ENCODE results near the gene APOL5. TPM values are rescaled to one million over a fixed set of nuclear protein-coding genes. Genes with fewer than 3 reads are reported as not detected.

The APOL5 gene
- total and polyA plus RNA-seq, 8 donors: 0.07 TPM; not detected in 7

DNA sequence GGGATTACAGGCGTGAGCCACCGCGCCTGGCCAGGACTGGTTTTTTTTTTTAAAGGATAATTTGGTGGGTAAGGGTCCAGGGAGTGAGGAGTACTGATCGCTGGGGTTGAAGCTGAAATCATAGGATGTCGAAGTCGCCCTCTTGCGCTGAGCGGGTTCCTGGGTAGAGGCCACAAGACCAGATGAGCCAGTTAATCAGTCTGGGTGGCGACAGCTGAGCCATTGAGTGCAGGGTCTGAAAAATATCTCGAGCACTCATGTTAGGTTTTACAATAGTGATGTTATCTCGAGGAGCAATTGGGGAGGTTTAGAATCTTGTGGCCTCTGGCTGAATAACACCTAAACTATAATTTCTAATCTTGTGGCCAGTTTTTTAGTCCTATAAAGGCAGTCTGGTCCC, 7.8 kb downstream of the APOL5 start:
- no peaks in the 10 kb centered on the region for H3K27me3 ChIP-seq
- no peaks in the 10 kb centered on the region for H3K4me1 ChIP-seq
- WGBS, 2 donors: 87% methylated on average over 11 of the region's 11 CpGs
- DNase-seq (no peak), FAIRE-seq (no peak), ATAC-seq (no peak)
- no peaks in the 10 kb centered on the region for H3K9me3 ChIP-seq
- no peak overlapping the region for H3K4me3 ChIP-seq
- no peak overlapping the region for H3K27ac ChIP-seq
- intact Hi-C loops (cut with DNase I): no loop called here
- H3K36me3 ChIP-seq: no peaks in the 10 kb centered on the region
- TF ChIP-seq, protein P1, sequence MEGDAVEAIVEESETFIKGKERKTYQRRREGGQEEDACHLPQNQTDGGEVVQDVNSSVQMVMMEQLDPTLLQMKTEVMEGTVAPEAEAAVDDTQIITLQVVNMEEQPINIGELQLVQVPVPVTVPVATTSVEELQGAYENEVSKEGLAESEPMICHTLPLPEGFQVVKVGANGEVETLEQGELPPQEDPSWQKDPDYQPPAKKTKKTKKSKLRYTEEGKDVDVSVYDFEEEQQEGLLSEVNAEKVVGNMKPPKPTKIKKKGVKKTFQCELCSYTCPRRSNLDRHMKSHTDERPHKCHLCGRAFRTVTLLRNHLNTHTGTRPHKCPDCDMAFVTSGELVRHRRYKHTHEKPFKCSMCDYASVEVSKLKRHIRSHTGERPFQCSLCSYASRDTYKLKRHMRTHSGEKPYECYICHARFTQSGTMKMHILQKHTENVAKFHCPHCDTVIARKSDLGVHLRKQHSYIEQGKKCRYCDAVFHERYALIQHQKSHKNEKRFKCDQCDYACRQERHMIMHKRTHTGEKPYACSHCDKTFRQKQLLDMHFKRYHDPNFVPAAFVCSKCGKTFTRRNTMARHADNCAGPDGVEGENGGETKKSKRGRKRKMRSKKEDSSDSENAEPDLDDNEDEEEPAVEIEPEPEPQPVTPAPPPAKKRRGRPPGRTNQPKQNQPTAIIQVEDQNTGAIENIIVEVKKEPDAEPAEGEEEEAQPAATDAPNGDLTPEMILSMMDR (IDR thresholded peaks at IDR 0.05): no peak

DNA sequence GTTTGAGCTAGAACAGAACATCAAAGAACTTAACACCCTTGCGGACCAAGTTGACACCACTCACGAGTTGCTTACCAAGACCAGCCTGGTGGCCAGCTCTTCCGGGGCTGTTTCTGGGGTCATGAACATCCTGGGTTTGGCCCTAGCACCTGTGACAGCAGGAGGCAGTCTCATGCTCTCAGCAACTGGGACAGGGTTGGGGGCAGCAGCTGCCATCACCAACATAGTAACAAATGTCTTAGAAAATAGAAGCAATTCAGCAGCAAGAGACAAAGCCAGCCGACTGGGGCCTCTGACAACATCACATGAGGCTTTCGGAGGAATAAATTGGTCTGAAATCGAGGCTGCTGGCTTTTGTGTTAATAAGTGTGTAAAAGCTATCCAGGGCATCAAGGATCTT, 8.7 kb downstream of the APOL5 start:
- no peak for DNase-seq
- Histone ChIP-seq H3K4me1 (no peaks in the 10 kb centered on the region), H3K9me3 (no peaks in the 10 kb centered on the region), H3K36me3 (no peaks in the 10 kb centered on the region), H3K27me3 (no peaks in the 10 kb centered on the region), H3K4me3 (no peak overlapping the region), H3K27ac (no peak overlapping the region)
- WGBS, 2 donors: 81 to 84% methylated on average over 6 of the region's 6 CpGs
- ATAC-seq: no peak
- intact Hi-C loops (cut with DNase I): no loop called here
- FAIRE-seq: no peak
- TF ChIP-seq, protein P1 (IDR thresholded peaks at IDR 0.05): no peak

DNA sequence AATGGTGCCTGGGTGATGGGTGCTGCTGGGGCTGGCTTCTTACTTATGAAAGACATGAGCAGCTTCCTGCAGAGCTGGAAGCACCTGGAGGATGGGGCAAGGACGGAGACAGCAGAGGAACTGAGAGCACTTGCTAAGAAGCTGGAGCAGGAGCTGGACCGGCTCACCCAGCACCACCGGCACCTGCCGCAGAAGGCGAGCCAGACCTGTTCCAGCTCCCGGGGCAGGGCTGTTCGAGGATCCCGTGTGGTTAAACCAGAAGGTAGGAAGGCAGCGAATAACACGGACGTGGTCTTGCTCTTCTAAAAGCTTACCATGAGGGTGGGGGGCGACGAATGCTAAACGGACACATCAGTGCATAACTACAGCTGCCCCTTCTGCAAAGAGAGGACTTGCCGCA, 9.3 kb downstream of the APOL5 start:
- 84 to 86% methylated on average over 15 of the region's 15 CpGs for WGBS, 2 donors
- Histone ChIP-seq H3K4me1 (no peaks in the 10 kb centered on the region), H3K27me3 (no peaks in the 10 kb centered on the region), H3K36me3 (no peaks in the 10 kb centered on the region), H3K27ac (no peak overlapping the region), H3K4me3 (no peak overlapping the region), H3K9me3 (no peaks in the 10 kb centered on the region)
- no peak for DNase-seq
- intact Hi-C loops (cut with DNase I): no loop called here
- FAIRE-seq: no peak
- no peak for ATAC-seq
- TF ChIP-seq, protein P1 (IDR thresholded peaks at IDR 0.05): no peak

GRCh38 chr22:35727436-35727835, 9.8 kb downstream of the APOL5 start:
- Histone ChIP-seq H3K27ac (no peak overlapping the region), H3K27me3 (no peaks in the 10 kb centered on the region), H3K4me3 (no peak overlapping the region), H3K4me1 (no peaks in the 10 kb centered on the region), H3K36me3 (no peaks in the 10 kb centered on the region), H3K9me3 (no peaks in the 10 kb centered on the region)
- no peak for DNase-seq
- WGBS, 2 donors: 76 to 79% methylated on average over 11 of the region's 11 CpGs
- intact Hi-C loops (cut with DNase I): no loop called here
- no peak for FAIRE-seq
- TF ChIP-seq, protein P1 (IDR thresholded peaks at IDR 0.05): no peak
- no peak for ATAC-seq

- no peaks in the 10 kb centered on the region for H3K27me3 ChIP-seq
- 60 to 66% methylated on average over 12 of the region's 12 CpGs for WGBS, 2 donors
These were observed 11.1 kb downstream of the APOL5 start for GRCh38 chr22:35728639-35729308.

More at GRCh38 chr22:35728639-35729308, 11.1 kb downstream of the APOL5 start:
- H3K4me1 ChIP-seq: peaks cover 2 to 11% (median 11%) of the 10 kb centered on the region in 3 donors
- H3K9me3 ChIP-seq: no peaks in the 10 kb centered on the region
- no peaks in the 10 kb centered on the region for H3K36me3 ChIP-seq
- no peak for FAIRE-seq
- no peak overlapping the region for H3K4me3 ChIP-seq
- peak overlapping the region in 1 of 4 donors; percentile 60 for H3K27ac ChIP-seq
- intact Hi-C loops (cut with DNase I): no loop called here
- TF ChIP-seq, protein P1 (IDR thresholded peaks at IDR 0.05): no peak
- peak in 5 of 6 donors; percentile 25 to 79 (median 66) for DNase-seq
- peak; percentile 13 to 80 (median 50) for ATAC-seq

Measured in pancreas (tissue), 10 donors.